ENCODE measurements around the gene ICAM5. TPM values are rescaled to one million over a fixed set of nuclear protein-coding genes. Genes with fewer than 3 reads are reported as not detected.

ICAM5 gene
- total and polyA plus RNA-seq, 9 of the 15 experiments (the other 6 are each of a cell fraction or from before 2014, with no cell fraction given) = 0.10 to 114 (median 13.7) TPM

DNA sequence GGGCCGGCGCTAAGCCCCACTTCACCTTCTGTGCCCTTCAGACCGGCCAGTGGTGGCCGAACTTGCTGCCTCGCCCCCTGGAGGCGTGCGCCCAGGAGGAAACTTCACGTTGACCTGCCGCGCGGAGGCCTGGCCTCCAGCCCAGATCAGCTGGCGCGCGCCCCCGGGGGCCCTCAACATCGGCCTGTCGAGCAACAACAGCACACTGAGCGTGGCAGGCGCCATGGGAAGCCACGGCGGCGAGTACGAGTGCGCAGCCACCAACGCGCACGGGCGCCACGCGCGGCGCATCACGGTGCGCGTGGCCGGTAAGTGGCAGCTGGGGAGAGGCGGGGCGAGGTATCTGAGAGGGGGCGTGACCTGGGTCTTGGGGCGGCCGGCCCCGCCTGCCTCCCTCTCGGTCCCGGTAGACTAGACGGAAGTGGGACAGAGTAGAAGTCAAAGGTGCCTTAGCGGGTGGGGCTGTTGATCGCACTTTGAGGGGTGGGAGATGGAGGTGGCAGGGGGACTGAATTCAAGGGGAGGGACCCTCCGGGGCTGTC, 5.6 kb downstream of the ICAM5 start:
- no peak overlapping the region for H2AFZ ChIP-seq (ENCODE audit: low read depth, low read length)
- H3K79me2 ChIP-seq (ENCODE audit: control insufficient read depth, insufficient read depth, low read length) = peaks cover 55% of the 10 kb centered on the region
- ChIA-PET POLR2A (interaction anchor here (0.7 to 0.8 kb wide), 2 partner anchors 10 to 106 kb away, joined by 3 to 4 read pairs; no protein-coding TSS in a partner anchor), CTCF (ENCODE audit: low intra/inter-chr PET ratio) (no interaction called here)
- no peak overlapping the region for H3K27ac ChIP-seq (ENCODE audit: extremely low read depth, low read depth, low read length)
- H3K4me1 ChIP-seq (replicated peaks in 1 of 2; ENCODE audit: control insufficient read depth in 2 of 2, insufficient read depth in 2 of 2, low read length in 2 of 2) = peaks cover 21 to 74% of the 10 kb centered on the region in 2 experiments; a peak in 4 of 5 replicates
- H3K27me3 ChIP-seq (ENCODE audit: control insufficient read depth in 2 of 2, insufficient read depth in 2 of 2, low read length in 2 of 2) = no peaks in the 10 kb centered on the region
- ATAC-seq (no peak), DNase-seq (ENCODE audit: extremely low read depth in 1 of 4, low spot score in 3 of 4) (peak in 2 of 4 experiments; percentile 39 to 42), FAIRE-seq (no peak)
- BruUV-seq (replicated peaks) = no TSS peak
- intact Hi-C loops (cut with micrococcal nuclease) (no loop called here), in situ Hi-C loops (cut with MboI) (no loop called here)
- no peaks in the 10 kb centered on the region; the same call in 1 of the 2 replicates for H4K20me1 ChIP-seq (replicated peaks; ENCODE audit: control insufficient read depth, insufficient read depth, low read length)
- H3K9me3 ChIP-seq (replicated peaks; ENCODE audit: control insufficient read depth, insufficient read depth, low read depth, low read length) = peaks cover 2% of the 10 kb centered on the region; the same call in 1 of the 2 replicates
- H3K4me3 ChIP-seq = no peak overlapping the region
- no peaks in the 10 kb centered on the region for H3K9me1 ChIP-seq (ENCODE audit: control insufficient read depth, insufficient read depth, low read length)
- peak overlapping the region in 1 of 2 experiments; percentile 2; a peak in 1 of 4 replicates for H3K9ac ChIP-seq (ENCODE audit: insufficient read depth in 1 of 2, low read depth in 2 of 2, low read length in 2 of 2)
- no peak overlapping the region for H3K4me2 ChIP-seq (ENCODE audit: insufficient read depth, low read length)
- peaks cover 40% of the 10 kb centered on the region; the same call in 2 of the 3 replicates for H3K36me3 ChIP-seq (ENCODE audit: control insufficient read depth, insufficient read depth, low read length)
- 96% methylated on average over 20 of the region's 48 CpGs for WGBS (ENCODE audit: insufficient coverage, low coverage, missing lambda C conversion rate)
- TF ChIP-seq HDAC3 (IDR thresholded peaks at IDR 0.05; ENCODE audit: borderline replicate concordance, partially characterized antibody) (no peak), POLR2A (conservative IDR thresholded peaks at IDR 0.05) (0 out of 2 replicates have a peak, but pooled peaks have one; percentile 11), ZNF785 (CRISPR knock-in tag; IDR thresholded peaks at IDR 0.05) (no peak), RBM22 (IDR thresholded peaks at IDR 0.05; ENCODE audit: low read depth, low read length, poor library complexity, severe bottlenecking) (peak; percentile 67), ADNP (tag; IDR thresholded peaks at IDR 0.05) (no peak), TEAD4 (IDR thresholded peaks at IDR 0.05; ENCODE audit: low read length) (no peak), TEAD4 (CRISPR knock-in tag; IDR thresholded peaks at IDR 0.05; ENCODE audit: borderline replicate concordance) (no peak), XRCC3 (IDR thresholded peaks at IDR 0.05) (no peak), TAF7 (tag; IDR thresholded peaks at IDR 0.05) (no peak), POLR3G (IDR thresholded peaks at IDR 0.05; ENCODE audit: extremely low read depth, insufficient read length, insufficient replicate concordance) (no peak), POLR2G (IDR thresholded peaks at IDR 0.05; ENCODE audit: low read depth, low read length) (peak; percentile 72), NFIC (IDR thresholded peaks at IDR 0.05) (peak; percentile 40; the same call in 1 of the 2 replicates), WHSC1 (IDR thresholded peaks at IDR 0.05; ENCODE audit: low read length) (no peak), ZBTB8A (IDR thresholded peaks at IDR 0.05; ENCODE audit: partially characterized antibody) (no peak), RBFOX2 (IDR thresholded peaks at IDR 0.05; ENCODE audit: low read depth, low read length) (peak; percentile 61)
- TF ChIP-seq, protein P1, sequence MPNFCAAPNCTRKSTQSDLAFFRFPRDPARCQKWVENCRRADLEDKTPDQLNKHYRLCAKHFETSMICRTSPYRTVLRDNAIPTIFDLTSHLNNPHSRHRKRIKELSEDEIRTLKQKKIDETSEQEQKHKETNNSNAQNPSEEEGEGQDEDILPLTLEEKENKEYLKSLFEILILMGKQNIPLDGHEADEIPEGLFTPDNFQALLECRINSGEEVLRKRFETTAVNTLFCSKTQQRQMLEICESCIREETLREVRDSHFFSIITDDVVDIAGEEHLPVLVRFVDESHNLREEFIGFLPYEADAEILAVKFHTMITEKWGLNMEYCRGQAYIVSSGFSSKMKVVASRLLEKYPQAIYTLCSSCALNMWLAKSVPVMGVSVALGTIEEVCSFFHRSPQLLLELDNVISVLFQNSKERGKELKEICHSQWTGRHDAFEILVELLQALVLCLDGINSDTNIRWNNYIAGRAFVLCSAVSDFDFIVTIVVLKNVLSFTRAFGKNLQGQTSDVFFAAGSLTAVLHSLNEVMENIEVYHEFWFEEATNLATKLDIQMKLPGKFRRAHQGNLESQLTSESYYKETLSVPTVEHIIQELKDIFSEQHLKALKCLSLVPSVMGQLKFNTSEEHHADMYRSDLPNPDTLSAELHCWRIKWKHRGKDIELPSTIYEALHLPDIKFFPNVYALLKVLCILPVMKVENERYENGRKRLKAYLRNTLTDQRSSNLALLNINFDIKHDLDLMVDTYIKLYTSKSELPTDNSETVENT (CRISPR knock-in tag; IDR thresholded peaks at IDR 0.05) = peak; percentile 22; the same call in 1 of the 2 replicates
- TF ChIP-seq, protein P2, sequence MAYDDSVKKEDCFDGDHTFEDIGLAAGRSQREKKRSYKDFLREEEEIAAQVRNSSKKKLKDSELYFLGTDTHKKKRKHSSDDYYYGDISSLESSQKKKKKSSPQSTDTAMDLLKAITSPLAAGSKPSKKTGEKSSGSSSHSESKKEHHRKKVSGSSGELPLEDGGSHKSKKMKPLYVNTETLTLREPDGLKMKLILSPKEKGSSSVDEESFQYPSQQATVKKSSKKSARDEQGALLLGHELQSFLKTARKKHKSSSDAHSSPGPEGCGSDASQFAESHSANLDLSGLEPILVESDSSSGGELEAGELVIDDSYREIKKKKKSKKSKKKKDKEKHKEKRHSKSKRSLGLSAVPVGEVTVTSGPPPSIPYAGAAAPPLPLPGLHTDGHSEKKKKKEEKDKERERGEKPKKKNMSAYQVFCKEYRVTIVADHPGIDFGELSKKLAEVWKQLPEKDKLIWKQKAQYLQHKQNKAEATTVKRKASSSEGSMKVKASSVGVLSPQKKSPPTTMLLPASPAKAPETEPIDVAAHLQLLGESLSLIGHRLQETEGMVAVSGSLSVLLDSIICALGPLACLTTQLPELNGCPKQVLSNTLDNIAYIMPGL (CRISPR knock-in tag; IDR thresholded peaks at IDR 0.05) = no peak
- TF ChIP-seq, protein P3, sequence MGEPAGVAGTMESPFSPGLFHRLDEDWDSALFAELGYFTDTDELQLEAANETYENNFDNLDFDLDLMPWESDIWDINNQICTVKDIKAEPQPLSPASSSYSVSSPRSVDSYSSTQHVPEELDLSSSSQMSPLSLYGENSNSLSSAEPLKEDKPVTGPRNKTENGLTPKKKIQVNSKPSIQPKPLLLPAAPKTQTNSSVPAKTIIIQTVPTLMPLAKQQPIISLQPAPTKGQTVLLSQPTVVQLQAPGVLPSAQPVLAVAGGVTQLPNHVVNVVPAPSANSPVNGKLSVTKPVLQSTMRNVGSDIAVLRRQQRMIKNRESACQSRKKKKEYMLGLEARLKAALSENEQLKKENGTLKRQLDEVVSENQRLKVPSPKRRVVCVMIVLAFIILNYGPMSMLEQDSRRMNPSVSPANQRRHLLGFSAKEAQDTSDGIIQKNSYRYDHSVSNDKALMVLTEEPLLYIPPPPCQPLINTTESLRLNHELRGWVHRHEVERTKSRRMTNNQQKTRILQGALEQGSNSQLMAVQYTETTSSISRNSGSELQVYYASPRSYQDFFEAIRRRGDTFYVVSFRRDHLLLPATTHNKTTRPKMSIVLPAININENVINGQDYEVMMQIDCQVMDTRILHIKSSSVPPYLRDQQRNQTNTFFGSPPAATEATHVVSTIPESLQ (CRISPR knock-in tag; IDR thresholded peaks at IDR 0.05) = no peak

Measured in K562 (cell line).